M059J (cell line): ENCODE data around the gene ADAMTSL2. TPM values are rescaled to one million over a fixed set of nuclear protein-coding genes. Genes with fewer than 3 reads are reported as not detected.
"Not testable (repeated sequence)": the region's sequence is repeated elsewhere in the genome, so short reads cannot be mapped to it uniquely, and the experiment has no call there.

Source experiments
- DNase-seq: peaks from one replicate; pipeline ENCODE4 v3.0.0-alpha.2; 2012; ENCODE audit warnings: low read depth
- total RNA-seq: library from RNA; depleted of rRNA; stranded (reverse); fragments of >200 nt; shearing (Covaris generic); gene quantifications from 2 replicates; pipeline ENCODE4 v1.2.3, GENCODE V29; 2014

Gene ADAMTSL2
- total RNA-seq, 1 experiment from 2014 or later, result 0.10 TPM

DNA sequence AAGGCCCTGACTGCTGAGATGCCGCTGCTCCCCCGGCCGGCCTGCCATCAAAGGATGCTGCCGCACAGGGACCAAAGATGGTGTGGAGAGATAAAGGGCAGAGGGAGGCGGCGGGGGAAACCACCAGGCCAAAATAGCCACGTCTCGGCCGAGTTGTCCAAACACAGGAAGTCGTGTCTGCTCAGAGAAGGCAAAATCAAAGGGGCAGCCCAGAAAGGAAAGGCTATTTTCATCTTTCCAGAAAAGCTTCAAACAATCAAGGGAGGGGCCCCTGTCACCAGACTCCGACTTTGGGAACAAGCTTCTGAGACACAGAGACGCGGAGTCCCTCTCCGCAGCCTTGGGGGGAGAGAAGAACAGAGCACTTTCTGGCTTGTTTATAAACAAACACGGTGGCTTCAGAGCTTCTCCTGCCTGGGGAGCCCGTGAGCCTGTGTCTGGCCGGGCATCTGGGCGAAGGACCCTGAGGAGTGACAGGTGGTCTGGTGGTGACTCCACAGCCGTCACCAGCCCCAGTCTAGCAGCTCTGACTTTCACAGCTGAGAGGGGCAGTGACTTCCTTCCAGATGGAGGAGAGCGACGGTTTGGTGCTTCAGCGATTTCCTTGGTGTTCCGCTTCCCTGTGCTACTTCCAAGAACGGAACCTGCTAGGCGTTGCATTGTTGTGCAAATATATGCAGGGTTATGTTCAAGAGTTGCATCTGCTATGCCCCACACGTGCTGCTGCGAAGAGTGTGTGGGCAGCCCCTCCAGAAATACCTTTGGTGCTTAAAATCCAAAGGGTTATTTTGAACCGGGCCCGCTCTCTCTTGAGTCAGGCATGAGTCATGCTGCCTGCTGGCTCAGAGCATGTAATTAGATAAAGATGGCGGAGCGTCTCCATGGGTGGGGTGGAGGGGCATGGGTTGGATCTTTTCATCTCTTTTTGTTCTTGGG, 24.0 kb downstream of the ADAMTSL2 start:
- DNase-seq, result peak; percentile 81

- DNase-seq, result no peak
Observed at GRCh38 chr9:133560311-133560710, 25.8 kb downstream of the ADAMTSL2 start.

DNA sequence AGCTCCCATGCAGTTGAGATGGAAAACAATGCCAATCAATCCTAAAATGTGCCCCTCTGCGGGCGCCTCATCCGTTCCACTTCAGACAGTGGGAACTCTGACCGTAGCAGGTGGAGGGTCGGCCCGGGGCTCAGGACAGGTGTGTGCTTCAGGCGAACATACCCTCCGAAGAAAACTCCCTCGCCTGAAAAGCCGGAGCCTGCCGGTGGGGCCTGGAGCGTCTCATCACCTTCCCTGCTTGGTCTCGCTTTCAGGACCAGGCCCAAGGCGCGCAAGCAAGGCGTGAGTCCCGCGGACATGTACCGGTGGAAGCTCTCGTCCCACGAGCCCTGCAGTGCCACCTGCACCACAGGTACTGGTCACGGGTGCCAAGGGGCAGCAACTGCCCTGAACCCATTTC, 26.4 kb downstream of the ADAMTSL2 start:
- DNase-seq, result no peak

- no peak for DNase-seq
Observed at GRCh38 chr9:133561976-133562554, 27.6 kb downstream of the ADAMTSL2 start.

- no peak for DNase-seq
Observed at GRCh38 chr9:133562611-133563290, 28.2 kb downstream of the ADAMTSL2 start.

GRCh38 chr9:133563291-133563796, 28.8 kb downstream of the ADAMTSL2 start:
- no peak for DNase-seq

- not testable (repeated sequence) for DNase-seq
Observed at GRCh38 chr9:133563814-133564213, 29.3 kb downstream of the ADAMTSL2 start.

- DNase-seq, result no peak
Observed at GRCh38 chr9:133564451-133565116, 30.1 kb downstream of the ADAMTSL2 start.

GRCh38 chr9:133566382-133566781, 31.9 kb downstream of the ADAMTSL2 start:
- DNase-seq, result no peak

DNA sequence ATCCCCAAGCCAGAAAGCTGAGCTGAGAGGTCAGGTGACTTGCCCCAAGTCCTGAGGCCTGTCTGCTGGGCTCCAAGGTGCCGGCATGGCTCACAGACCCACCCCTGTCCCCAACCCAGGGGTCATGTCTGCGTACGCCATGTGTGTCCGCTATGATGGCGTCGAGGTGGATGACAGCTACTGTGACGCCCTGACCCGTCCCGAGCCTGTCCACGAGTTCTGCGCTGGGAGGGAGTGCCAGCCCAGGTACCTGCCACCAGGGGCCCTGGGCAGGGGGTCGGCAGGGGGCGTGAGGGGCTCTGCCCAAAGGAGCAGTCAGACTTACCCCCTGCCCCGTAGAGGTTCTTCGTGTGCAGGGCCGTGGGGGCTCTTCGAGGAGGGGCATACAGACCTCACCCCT, 32.3 kb downstream of the ADAMTSL2 start:
- DNase-seq, result no peak

DNA sequence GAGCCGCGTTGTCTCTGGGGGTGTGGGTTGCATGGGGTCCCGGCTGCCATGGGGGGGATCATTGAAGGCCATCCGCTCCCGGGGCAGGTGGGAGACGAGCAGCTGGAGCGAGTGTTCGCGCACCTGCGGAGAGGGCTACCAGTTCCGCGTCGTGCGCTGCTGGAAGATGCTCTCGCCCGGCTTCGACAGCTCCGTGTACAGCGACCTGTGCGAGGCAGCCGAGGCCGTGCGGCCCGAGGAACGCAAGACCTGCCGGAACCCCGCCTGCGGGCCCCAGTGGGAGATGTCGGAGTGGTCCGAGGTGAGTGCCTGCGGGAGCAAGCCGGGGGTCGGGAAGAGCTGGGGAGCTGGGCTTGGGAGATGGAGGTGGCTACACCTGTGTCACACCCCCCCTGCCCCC, 33.7 kb downstream of the ADAMTSL2 start:
- DNase-seq, result no peak

- DNase-seq, result no peak
Observed at GRCh38 chr9:133569121-133569785, 34.7 kb downstream of the ADAMTSL2 start.

GRCh38 chr9:133569891-133570690, 35.6 kb downstream of the ADAMTSL2 start:
- no peak for DNase-seq

- DNase-seq, result no peak
Observed at GRCh38 chr9:133570691-133571080, 36.2 kb downstream of the ADAMTSL2 start.

- DNase-seq, result no peak
Observed at GRCh38 chr9:133571391-133571890, 36.9 kb downstream of the ADAMTSL2 start.

DNA sequence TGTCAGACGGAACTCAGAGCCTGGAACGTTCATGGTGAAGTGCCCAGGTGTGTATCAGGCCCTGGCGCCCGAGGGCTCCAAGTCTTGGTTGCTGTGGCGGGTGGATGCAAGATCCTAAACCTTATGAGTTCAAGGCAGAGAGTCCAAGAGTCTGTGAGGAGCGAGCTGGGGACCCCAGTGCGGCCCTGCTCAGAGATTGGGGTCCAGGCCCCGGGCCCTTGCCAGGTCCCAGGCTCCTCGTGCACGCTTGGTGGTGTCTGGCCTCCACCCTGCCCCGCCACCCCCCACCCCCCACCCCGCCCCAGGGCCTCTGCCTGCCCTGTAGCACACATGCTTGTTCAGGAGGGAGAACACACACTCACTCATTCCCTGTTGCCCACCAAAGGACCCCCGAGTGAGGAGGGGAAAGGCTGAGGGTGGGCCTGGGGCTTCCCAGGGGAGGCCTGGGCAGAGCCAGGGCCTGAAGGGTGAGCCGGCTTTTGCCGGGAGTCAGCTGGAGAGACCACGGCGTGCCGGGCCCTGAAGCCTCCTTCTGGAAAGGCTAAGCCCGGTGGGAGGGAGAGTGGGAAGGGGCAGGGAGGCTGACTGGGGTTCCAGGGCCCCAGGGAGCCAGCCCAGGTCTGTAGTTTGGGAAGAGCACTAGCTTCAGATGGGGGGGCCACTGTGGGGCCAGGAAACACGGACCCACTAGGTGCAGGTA, 37.5 kb downstream of the ADAMTSL2 start:
- no peak for DNase-seq

DNA sequence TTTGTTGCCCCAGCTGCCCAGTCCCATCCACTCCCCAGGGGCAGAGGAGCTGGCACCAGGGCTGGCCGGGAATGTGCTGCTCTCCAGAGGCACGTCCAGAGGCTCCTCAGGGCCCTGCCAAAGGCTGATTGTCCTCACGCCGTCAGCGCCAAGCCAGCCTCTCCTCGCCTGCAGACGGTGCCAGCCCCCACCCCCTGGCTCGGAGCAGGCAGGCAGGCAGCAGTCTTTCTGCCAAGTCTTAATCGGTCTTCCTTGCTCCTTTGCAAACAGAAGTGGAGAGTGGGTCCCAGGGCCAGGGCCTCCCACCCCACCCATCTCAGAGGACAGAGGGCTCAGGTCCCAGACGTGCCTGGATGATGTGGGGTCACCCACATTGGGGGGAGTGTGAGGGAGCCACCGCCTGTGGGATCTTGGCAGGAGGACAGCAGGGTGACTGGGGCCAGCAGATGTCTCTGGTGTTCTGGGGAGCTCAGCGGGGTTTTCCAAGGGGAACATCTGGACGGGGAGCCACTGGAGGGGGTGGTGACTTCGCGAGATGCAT, 38.4 kb downstream of the ADAMTSL2 start:
- peak; percentile 25 for DNase-seq

DNA sequence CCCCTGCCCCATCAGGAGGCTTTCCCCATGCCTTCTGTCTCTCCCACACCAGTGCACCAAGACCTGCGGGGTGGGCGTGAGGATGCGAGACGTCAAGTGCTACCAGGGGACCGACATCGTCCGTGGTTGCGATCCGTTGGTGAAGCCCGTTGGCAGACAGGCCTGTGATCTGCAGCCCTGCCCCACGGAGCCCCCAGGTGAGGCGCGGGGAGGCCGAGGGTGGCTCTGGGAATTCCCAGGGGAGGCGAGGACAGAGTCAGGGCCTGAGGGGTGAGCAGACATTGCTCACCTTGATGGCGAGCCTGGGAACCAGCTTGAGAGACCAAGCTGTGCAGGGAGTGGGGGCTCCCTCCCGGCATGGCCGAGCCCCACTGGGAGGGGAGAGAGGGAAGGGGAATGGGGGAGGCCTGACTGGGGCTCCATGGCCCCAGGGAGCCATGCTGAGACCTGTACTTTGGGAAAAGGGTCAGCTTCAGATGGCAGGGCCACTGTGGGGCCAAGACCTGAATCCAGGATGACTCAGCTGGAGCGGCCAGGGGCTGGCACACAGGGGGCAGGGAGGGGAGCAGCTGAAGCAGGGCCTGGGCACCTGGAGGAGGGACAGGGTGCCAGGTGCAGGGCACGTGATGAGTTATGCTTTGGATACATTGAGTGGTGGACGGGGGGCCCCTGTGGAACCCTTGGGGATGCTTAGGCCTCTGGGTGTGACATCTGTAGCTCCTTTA, 39.4 kb downstream of the ADAMTSL2 start:
- no peak for DNase-seq

DNA sequence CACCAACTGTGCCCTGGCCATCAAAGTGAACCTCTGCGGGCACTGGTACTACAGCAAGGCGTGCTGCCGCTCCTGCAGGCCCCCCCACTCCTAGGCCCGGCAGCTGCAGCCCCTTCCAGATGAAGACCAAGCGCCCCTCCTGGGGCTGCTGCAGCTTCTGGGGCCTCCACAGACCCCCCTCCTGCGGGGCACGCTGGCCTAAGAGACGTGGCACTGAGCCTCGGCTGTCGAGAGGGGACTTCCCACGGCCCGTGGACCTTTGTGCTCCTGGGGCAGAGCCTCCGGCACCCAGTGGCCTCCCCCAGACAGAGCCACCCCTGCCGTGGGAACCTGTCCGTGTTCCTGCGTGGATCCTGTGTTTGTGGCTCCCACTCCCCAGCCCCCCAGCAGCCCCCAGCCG, 40.3 kb downstream of the ADAMTSL2 start:
- no peak for DNase-seq
